VCaP (cell line): ENCODE measurements around the gene KCNMB4.
"Not testable (repeated sequence)": the region's sequence is repeated elsewhere in the genome, so short reads cannot be mapped to it uniquely, and the experiment has no call there.

Source experiments
- H3K27ac ChIP-seq: fragments of 450-650 bp; 2 replicates; pipeline ENCODE4 v1.5.1; 2017
- CTCF ChIP-seq: fragments of 450-650 bp; conservative IDR thresholded peaks from 2 replicates; pipeline ENCODE4 v1.5.1; 2017; ENCODE audit warnings: mild to moderate bottlenecking, moderate library complexity

KCNMB4 gene

DNA sequence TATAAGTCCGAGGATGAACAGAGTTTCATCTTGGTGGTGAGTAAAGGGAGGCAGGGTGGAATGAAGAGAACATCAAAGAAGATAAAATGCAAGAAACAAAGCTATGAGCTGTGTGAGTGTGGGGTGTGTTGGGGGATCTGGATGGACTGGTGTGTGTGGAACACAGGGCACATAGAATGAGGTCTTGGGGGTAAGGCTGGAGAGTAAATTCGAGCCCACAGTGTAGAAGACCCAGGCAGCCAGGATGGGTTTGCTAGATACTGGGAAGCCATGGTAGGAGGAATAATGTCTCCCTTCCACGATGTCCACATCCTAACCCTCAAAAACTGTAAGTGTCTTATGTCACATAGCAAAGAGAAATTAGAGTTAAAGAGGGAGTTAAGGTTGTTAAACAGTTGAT is 6.8 kb downstream of the KCNMB4 start:
- no peak overlapping the region for H3K27ac ChIP-seq
- TF ChIP-seq CTCF, result no peak

DNA sequence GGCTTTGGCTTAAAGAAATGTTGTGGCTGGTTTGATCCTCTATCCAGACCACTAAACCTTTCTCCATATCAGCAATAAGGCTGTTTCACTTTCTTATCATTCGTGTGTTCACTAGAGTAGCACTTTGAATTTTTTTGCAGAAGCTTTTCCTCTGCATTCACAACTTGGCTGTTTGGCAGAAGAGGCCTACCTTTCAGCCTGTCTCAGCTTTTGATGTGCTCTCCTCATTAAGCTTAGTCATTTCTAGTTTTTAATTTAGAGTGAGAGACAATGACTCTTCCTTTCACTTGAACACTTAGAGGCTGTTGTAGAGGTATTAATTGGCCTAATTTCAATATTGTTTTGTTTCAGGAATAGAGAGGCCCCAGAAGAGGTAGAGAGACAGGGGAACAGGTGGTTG is 13.8 kb downstream of the KCNMB4 start:
- no peak overlapping the region for H3K27ac ChIP-seq
- TF ChIP-seq CTCF, result no peak

DNA sequence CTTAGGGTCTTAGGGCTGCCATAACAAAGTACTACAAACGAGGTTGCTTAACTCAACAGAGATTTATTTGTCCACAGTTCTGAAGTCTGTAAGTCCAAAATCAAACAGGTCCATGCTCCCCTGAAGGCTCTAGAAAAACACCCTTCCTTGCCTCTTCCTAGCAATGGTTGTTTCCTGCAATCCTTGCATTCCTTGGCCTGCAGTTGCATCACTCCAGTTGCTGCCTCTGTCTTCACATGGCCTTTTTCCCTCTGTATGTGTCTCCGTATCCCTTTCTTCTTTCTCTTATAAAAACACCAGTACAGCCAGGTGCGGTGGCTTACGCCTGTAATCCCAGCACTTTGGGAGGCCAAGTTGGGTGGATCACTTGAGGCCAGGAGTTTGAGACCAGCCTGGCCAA is 17.4 kb downstream of the KCNMB4 start:
- H3K27ac ChIP-seq, result no peak overlapping the region
- no peak for TF ChIP-seq CTCF

- H3K27ac ChIP-seq, result no peak overlapping the region
- TF ChIP-seq CTCF, result no peak
Measured at GRCh38 chr12:70383886-70384285, 17.8 kb downstream of the KCNMB4 start.

GRCh38 chr12:70386771-70387170 is 20.7 kb downstream of the KCNMB4 start:
- TF ChIP-seq CTCF, result no peak
- H3K27ac ChIP-seq, result no peak overlapping the region

GRCh38 chr12:70389678-70390077 is 23.6 kb downstream of the KCNMB4 start:
- H3K27ac ChIP-seq, result no peak overlapping the region
- no peak for TF ChIP-seq CTCF

GRCh38 chr12:70392631-70393030 is 26.5 kb downstream of the KCNMB4 start:
- H3K27ac ChIP-seq, result not testable (repeated sequence)

- no peak overlapping the region for H3K27ac ChIP-seq
- no peak for TF ChIP-seq CTCF
Measured at GRCh38 chr12:70393787-70394499, 27.9 kb downstream of the KCNMB4 start.
